ENCODE results near the gene RAPGEF6.
"Not testable (repeated sequence)": the region's sequence is repeated elsewhere in the genome, so short reads cannot be mapped to it uniquely, and the experiment has no call there.

The RAPGEF6 gene

DNA sequence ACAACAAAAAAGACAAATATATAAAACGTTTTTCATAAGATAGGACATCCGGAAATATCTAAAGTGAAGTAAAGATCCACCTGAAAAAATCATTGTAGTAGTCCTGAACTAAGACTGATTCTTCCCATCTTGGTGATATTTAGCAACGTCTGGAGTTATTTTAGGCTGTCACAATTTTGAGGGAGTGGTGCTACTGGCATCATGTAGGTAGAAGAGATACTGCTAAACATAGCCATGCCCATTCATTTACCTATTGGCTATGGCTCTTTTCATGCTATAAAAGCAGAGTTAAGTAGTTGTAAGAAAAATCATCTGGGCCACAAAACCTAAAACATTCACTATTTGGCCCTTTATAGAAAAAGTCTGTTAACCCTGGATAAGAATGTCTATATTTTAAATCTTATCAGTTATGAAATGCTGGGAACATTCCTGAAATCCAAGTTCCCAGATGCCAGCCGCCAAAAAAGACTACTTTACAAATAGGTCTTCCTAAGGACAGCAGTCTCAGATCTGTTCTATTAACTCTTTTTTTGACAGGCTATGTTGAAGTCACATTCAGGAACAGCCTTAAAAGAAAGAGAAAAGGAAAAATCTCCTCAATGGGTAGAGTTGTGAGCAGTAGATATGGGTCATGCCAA lies 27.0 kb downstream of the RAPGEF6 start:
- Histone ChIP-seq H3K4me3 (ENCODE audit: low read length) (no peak overlapping the region), H3K27ac (ENCODE audit: low read depth, low read length) (no peak overlapping the region), H3K9ac (ENCODE audit: low read depth, low read length) (no peak overlapping the region), H3K4me1 (ENCODE audit: insufficient read depth, low read length) (peaks cover 19% of the 10 kb centered on the region), H3K9me3 (ENCODE audit: insufficient read depth, low read depth, low read length) (no peaks in the 10 kb centered on the region), H3K27me3 (ENCODE audit: insufficient read depth, low read length) (no peaks in the 10 kb centered on the region), H3K36me3 (ENCODE audit: insufficient read depth, low read length) (peaks cover 9% of the 10 kb centered on the region)
- WGBS = 86% methylated on average over 4 of the region's 4 CpGs

DNA sequence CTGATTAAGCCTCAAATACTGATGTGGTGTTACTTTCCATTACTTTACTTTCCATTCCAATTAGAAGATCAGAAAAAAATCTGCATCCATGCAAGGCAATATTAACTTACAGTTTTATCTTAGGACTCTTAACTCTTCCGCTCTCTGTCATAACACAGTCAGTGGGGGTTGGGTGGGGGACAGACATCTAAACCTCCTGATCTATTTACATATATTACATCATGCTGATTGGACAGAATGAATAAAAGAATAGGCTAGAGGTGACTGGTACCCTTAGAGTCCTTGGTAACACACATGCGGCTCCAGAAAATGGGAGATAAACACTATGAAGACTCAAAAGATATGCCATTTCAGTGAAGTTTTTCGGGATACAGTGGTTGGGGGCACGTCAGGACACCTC lies 27.6 kb downstream of the RAPGEF6 start:
- Histone ChIP-seq H3K36me3 (ENCODE audit: insufficient read depth, low read length) (peaks cover 15% of the 10 kb centered on the region), H3K9me3 (ENCODE audit: insufficient read depth, low read depth, low read length) (no peaks in the 10 kb centered on the region), H3K27ac (ENCODE audit: low read depth, low read length) (no peak overlapping the region), H3K4me3 (ENCODE audit: low read length) (no peak overlapping the region), H3K9ac (ENCODE audit: low read depth, low read length) (no peak overlapping the region), H3K4me1 (ENCODE audit: insufficient read depth, low read length) (peaks cover 19% of the 10 kb centered on the region), H3K27me3 (ENCODE audit: insufficient read depth, low read length) (no peaks in the 10 kb centered on the region)
- 96% methylated on average over 3 of the region's 4 CpGs for WGBS

GRCh38 chr5:131605086-131605485 lies 29.9 kb downstream of the RAPGEF6 start:
- Histone ChIP-seq H3K9ac (ENCODE audit: low read depth, low read length) (no peak overlapping the region), H3K4me3 (ENCODE audit: low read length) (no peak overlapping the region), H3K4me1 (ENCODE audit: insufficient read depth, low read length) (peaks cover 13% of the 10 kb centered on the region), H3K27me3 (ENCODE audit: insufficient read depth, low read length) (no peaks in the 10 kb centered on the region), H3K36me3 (ENCODE audit: insufficient read depth, low read length) (peaks cover 22% of the 10 kb centered on the region), H3K27ac (ENCODE audit: low read depth, low read length) (no peak overlapping the region), H3K9me3 (ENCODE audit: insufficient read depth, low read depth, low read length) (no peaks in the 10 kb centered on the region)
- WGBS = 93% methylated on average over 1 of the region's 2 CpGs

GRCh38 chr5:131595088-131596033 lies 39.7 kb downstream of the RAPGEF6 start:
- Histone ChIP-seq H3K36me3 (ENCODE audit: insufficient read depth, low read length) (peaks cover 4% of the 10 kb centered on the region; the same call in 1 of the 2 replicates), H3K27me3 (ENCODE audit: insufficient read depth, low read length) (no peaks in the 10 kb centered on the region), H3K4me1 (ENCODE audit: insufficient read depth, low read length) (no peaks in the 10 kb centered on the region), H3K9me3 (ENCODE audit: insufficient read depth, low read depth, low read length) (peaks cover 6% of the 10 kb centered on the region; the same call in 1 of the 2 replicates), H3K9ac (ENCODE audit: low read depth, low read length) (no peak overlapping the region), H3K27ac (ENCODE audit: low read depth, low read length) (no peak overlapping the region), H3K4me3 (ENCODE audit: low read length) (no peak overlapping the region)
- 91% methylated on average over 7 of the region's 8 CpGs for WGBS

DNA sequence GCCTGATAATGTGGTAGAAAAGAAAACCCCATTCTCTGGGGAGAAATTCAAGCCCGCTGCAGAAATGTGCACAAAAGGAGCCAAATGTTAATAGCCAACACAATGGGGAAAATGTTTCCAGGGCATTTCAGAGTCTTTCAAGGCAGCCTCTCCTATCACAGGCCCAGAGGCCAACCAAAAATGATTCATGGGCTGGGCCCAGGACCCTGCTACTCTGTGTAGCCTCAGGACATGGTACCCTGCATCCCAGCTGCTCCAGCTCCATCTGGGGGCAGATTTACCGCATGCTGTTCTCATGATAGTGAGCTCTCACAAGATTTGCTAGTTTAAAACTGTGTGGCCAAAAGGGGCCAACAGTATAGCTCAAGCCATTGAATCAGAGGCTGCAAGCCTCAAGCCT lies 41.1 kb downstream of the RAPGEF6 start:
- H3K36me3 ChIP-seq (ENCODE audit: insufficient read depth, low read length) = peaks cover 4% of the 10 kb centered on the region; the same call in 1 of the 2 replicates
- H3K9me3 ChIP-seq (ENCODE audit: insufficient read depth, low read depth, low read length) = peaks cover 6% of the 10 kb centered on the region; the same call in 1 of the 2 replicates
- no peaks in the 10 kb centered on the region for H3K4me1 ChIP-seq (ENCODE audit: insufficient read depth, low read length)
- no peaks in the 10 kb centered on the region for H3K27me3 ChIP-seq (ENCODE audit: insufficient read depth, low read length)
- no peak overlapping the region for H3K9ac ChIP-seq (ENCODE audit: low read depth, low read length)
- no peak overlapping the region for H3K4me3 ChIP-seq (ENCODE audit: low read length)
- 92% methylated on average over 2 of the region's 2 CpGs for WGBS
- H3K27ac ChIP-seq (ENCODE audit: low read depth, low read length) = no peak overlapping the region

GRCh38 chr5:131593436-131593835 lies 41.6 kb downstream of the RAPGEF6 start:
- H3K36me3 ChIP-seq (ENCODE audit: insufficient read depth, low read length); H3K9ac ChIP-seq (ENCODE audit: low read depth, low read length); H3K4me1 ChIP-seq (ENCODE audit: insufficient read depth, low read length); H3K27ac ChIP-seq (ENCODE audit: low read depth, low read length); H3K4me3 ChIP-seq (ENCODE audit: low read length); H3K27me3 ChIP-seq (ENCODE audit: insufficient read depth, low read length); H3K9me3 ChIP-seq (ENCODE audit: insufficient read depth, low read depth, low read length): not testable (repeated sequence)
- 95% methylated on average over 2 of the region's 2 CpGs for WGBS

- Histone ChIP-seq H3K27ac (ENCODE audit: low read depth, low read length) (no peak overlapping the region), H3K9me3 (ENCODE audit: insufficient read depth, low read depth, low read length) (no peaks in the 10 kb centered on the region), H3K4me1 (ENCODE audit: insufficient read depth, low read length) (peaks cover 4% of the 10 kb centered on the region; the same call in 1 of the 2 replicates), H3K9ac (ENCODE audit: low read depth, low read length) (no peak overlapping the region), H3K4me3 (ENCODE audit: low read length) (no peak overlapping the region), H3K27me3 (ENCODE audit: insufficient read depth, low read length) (no peaks in the 10 kb centered on the region), H3K36me3 (ENCODE audit: insufficient read depth, low read length) (0 out of 2 replicates have a peak, but pooled peaks cover 4% of the 10 kb centered on the region)
- 92% methylated on average over 5 of the region's 5 CpGs for WGBS
Measured at GRCh38 chr5:131589510-131590348, 45.3 kb downstream of the RAPGEF6 start.

- Histone ChIP-seq H3K27me3 (ENCODE audit: insufficient read depth, low read length) (no peaks in the 10 kb centered on the region), H3K4me3 (ENCODE audit: low read length) (no peak overlapping the region), H3K9ac (ENCODE audit: low read depth, low read length) (no peak overlapping the region), H3K27ac (ENCODE audit: low read depth, low read length) (no peak overlapping the region), H3K9me3 (ENCODE audit: insufficient read depth, low read depth, low read length) (no peaks in the 10 kb centered on the region; the same call in 1 of the 2 replicates), H3K36me3 (ENCODE audit: insufficient read depth, low read length) (peaks cover 8% of the 10 kb centered on the region; the same call in 1 of the 2 replicates), H3K4me1 (ENCODE audit: insufficient read depth, low read length) (peaks cover 6% of the 10 kb centered on the region; the same call in 1 of the 2 replicates)
- WGBS = 92% methylated on average over 2 of the region's 2 CpGs
Measured at GRCh38 chr5:131587541-131587940, 47.5 kb downstream of the RAPGEF6 start.

- H3K27ac ChIP-seq (ENCODE audit: low read depth, low read length) = no peak overlapping the region
- H3K4me3 ChIP-seq (ENCODE audit: low read length) = no peak overlapping the region
- H3K36me3 ChIP-seq (ENCODE audit: insufficient read depth, low read length) = peaks cover 11% of the 10 kb centered on the region; the same call in 1 of the 2 replicates
- H3K9ac ChIP-seq (ENCODE audit: low read depth, low read length) = no peak overlapping the region
- H3K9me3 ChIP-seq (ENCODE audit: insufficient read depth, low read depth, low read length) = peaks cover 14% of the 10 kb centered on the region
- 97% methylated on average over 1 of the region's 1 CpG for WGBS
- H3K27me3 ChIP-seq (ENCODE audit: insufficient read depth, low read length) = no peaks in the 10 kb centered on the region
- peaks cover 6% of the 10 kb centered on the region; the same call in 1 of the 2 replicates for H3K4me1 ChIP-seq (ENCODE audit: insufficient read depth, low read length)
Measured at GRCh38 chr5:131581702-131582101, 53.3 kb downstream of the RAPGEF6 start.

DNA sequence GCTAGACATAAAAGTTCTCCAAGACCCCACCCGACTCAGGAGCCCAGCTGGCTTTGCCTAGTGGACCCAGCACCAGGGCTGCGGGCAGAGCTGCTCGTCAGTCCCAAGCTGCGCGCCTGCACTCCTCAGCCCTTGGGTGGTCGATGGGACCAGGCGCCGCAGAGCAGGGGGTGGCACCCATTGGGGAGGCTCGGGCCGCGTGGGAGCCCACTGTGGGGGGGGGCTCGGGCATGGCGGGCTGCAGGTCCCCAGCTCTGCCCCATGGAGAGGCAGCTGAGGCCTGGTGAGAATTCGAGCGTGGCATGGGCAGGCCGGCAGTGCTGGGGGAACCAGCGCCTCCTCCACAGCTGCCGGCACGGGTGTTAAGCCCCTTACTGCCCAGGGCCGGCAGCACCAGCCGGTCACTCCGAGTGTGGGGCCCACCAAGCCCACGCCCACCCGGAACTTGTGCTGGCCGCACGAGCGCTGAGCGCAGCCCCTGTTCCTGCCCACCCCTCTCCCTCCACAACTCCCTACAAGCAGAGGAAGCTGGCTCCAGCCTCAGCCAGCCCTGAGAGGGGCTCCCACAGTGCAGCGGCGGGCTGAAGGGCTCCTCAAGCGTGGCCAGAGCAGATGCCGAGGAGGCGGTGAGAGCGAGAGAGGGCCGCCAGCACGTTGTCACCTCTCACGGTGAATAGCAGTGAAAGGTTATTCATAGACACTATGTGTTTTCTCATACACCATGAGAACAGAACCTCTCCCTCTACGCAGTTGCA lies 54.9 kb downstream of the RAPGEF6 start:
- Histone ChIP-seq H3K4me3 (ENCODE audit: low read length) (no peak overlapping the region), H3K27ac (ENCODE audit: low read depth, low read length) (no peak overlapping the region), H3K9ac (ENCODE audit: low read depth, low read length) (no peak overlapping the region), H3K4me1 (ENCODE audit: insufficient read depth, low read length) (peaks cover 5% of the 10 kb centered on the region; the same call in 1 of the 2 replicates), H3K36me3 (ENCODE audit: insufficient read depth, low read length) (peaks cover 11% of the 10 kb centered on the region; the same call in 1 of the 2 replicates), H3K27me3 (ENCODE audit: insufficient read depth, low read length) (no peaks in the 10 kb centered on the region), H3K9me3 (ENCODE audit: insufficient read depth, low read depth, low read length) (peaks cover 14% of the 10 kb centered on the region)
- 96% methylated on average over 38 of the region's 38 CpGs for WGBS

Data from HUES64 (cell line).